ENCODE data around the gene F10. TPM values are rescaled to one million over a fixed set of nuclear protein-coding genes. Genes with fewer than 3 reads are reported as not detected.

F10 gene
- 3.9 TPM for polyA plus RNA-seq (2013, experiment 1 of 2)
- 3.2 TPM for polyA plus RNA-seq (2013, experiment 2 of 2)

DNA sequence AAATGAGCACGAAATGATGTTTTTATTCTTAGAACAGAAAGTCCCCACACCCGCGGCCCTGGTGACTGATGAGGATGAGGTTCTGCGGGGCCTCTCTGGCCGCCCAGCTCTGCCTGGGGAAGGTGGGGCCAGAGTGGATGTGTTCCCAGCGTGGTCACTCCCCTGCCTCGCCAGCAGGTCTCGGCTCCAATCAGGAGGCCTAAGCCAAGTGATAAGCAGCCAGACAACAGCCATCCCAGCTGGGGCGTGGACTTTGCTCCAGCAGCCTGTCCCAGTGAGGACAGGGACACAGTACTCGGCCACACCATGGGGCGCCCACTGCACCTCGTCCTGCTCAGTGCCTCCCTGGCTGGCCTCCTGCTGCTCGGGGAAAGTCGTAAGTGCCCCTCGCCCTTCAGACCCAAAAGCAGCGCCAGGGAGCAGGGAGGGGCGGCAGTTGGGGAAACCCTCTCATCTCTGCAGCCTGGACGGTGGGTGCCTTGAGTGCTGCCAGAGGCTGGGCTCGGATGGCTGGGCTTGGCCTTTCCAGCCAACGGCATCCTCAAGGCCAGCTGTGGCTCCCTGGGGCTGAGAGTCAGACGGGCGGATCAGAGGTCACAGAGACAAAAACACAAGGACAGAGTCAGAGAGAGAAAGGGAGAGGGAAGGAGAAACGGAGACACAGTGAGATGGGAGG lies at the start of gene F10:
Gene F10 (plus strand): TSS at position 250 of the 676 bp plus-strand sequence. CDS start 57 bp downstream, at position 307.
- Histone ChIP-seq H2BK120ac (ENCODE audit: low read depth, low read length) (peak within 1 kb of the TSS; percentile 13), H3K23ac (ENCODE audit: low read depth, low read length, poor library complexity) (peak within 1 kb of the TSS; percentile 61), H3K4me2 (ENCODE audit: insufficient read depth, low read length, poor library complexity, severe bottlenecking) (no peak within 1 kb of the TSS), H3K14ac (ENCODE audit: low read length) (peak within 1 kb of the TSS; percentile 94), H3K9me3 (replicated peaks in 1 of 2; ENCODE audit: control insufficient read depth in 2 of 2, insufficient read depth in 1 of 2, low read depth in 1 of 2, low read length in 2 of 2) (peaks cover 0 to 4% of the 10 kb centered on the region in 2 donors), H3K9ac (ENCODE audit: low read depth, low read length, poor library complexity) (peak within 1 kb of the TSS; percentile 80), H3K36me3 (replicated peaks in 1 of 2; ENCODE audit: control insufficient read depth in 2 of 2, insufficient read depth in 2 of 2, low read length in 2 of 2) (peaks cover 0 to 2% of the 10 kb centered on the region in 2 donors), H2AFZ (ENCODE audit: low read length) (peak within 1 kb of the TSS; percentile 81), H2AK5ac (ENCODE audit: low read depth, low read length) (peak within 1 kb of the TSS; percentile 83), H3K79me1 (ENCODE audit: low read depth, low read length) (no peaks in the 10 kb centered on the region), H3K4ac (ENCODE audit: low read length) (peak within 1 kb of the TSS; percentile 79), H4K8ac (ENCODE audit: low read depth, low read length) (no peak within 1 kb of the TSS), H3K4me3 (ENCODE audit: low read length in 2 of 2) (peak within 1 kb of the TSS; percentile 22 to 63), H3K27ac (replicated peaks; ENCODE audit: low read length) (no peak within 1 kb of the TSS), H2BK12ac (ENCODE audit: low read length) (peak within 1 kb of the TSS; percentile 87), H3K27me3 (ENCODE audit: control insufficient read depth in 3 of 3, insufficient read depth in 3 of 3, low read depth in 1 of 3, low read length in 3 of 3) (peaks cover 0 to 9% (median 0%) of the 10 kb centered on the region in 3 experiments), H2BK5ac (ENCODE audit: low read length) (no peak within 1 kb of the TSS), H2BK15ac (ENCODE audit: low read length) (peak within 1 kb of the TSS; percentile 35), H3K4me1 (ENCODE audit: control insufficient read depth in 2 of 2, insufficient read depth in 1 of 2, low read depth in 1 of 2, low read length in 2 of 2) (peaks cover 9 to 11% of the 10 kb centered on the region in 2 donors), H4K91ac (ENCODE audit: low read depth, low read length, poor library complexity) (no peak within 1 kb of the TSS), H3K18ac (ENCODE audit: low read length) (peak within 1 kb of the TSS; percentile 87)
- no CpG with 5 or more reads among the region's 23 CpGs for WGBS, 2 donors (ENCODE audit: extremely low coverage in 2 of 2, insufficient read length in 2 of 2, insufficient replicate concordance in 1 of 2)
- no peak for DNase-seq (ENCODE audit: low spot score)

- H3K18ac ChIP-seq (ENCODE audit: low read length): no peak overlapping the region
These were observed 48.7 kb upstream of the F10 start for GRCh38 chr13:113073942-113074341.

DNA sequence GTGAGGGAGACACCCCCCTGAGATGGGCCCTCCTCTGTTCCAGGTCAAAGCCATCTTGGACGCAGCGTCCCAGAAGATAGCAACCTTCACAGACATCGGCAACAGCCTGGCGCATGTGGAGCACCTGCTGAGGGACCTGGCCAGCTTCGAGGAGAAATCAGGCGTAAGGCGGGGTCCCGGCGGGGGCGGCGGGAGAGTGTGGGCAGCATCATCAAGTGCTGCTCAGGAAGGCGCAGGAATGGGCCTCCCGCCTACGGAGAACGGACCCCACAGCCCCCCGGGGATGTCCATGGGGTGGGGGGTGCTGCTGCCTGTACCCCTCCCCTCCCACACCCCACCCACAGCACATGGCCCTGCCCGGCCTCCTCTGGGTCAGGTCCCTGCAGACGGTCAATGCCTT lies 48.2 kb upstream of the F10 start:
- no peak for DNase-seq (ENCODE audit: low spot score)
- Histone ChIP-seq H2AK5ac (ENCODE audit: low read depth, low read length) (no peak overlapping the region), H3K79me1 (ENCODE audit: low read depth, low read length) (peaks cover 9% of the 10 kb centered on the region), H2BK15ac (ENCODE audit: low read length) (no peak overlapping the region), H4K8ac (ENCODE audit: low read depth, low read length) (no peak overlapping the region), H3K9ac (ENCODE audit: low read depth, low read length, poor library complexity) (no peak overlapping the region), H3K4me2 (ENCODE audit: insufficient read depth, low read length, poor library complexity, severe bottlenecking) (no peak overlapping the region), H2AFZ (ENCODE audit: low read length) (no peak overlapping the region), H3K4me3 (ENCODE audit: low read length in 2 of 2) (no peak overlapping the region), H3K27ac (replicated peaks; ENCODE audit: low read length) (no peak overlapping the region), H3K27me3 (ENCODE audit: control insufficient read depth in 3 of 3, insufficient read depth in 3 of 3, low read depth in 1 of 3, low read length in 3 of 3) (no peaks in the 10 kb centered on the region), H3K9me3 (replicated peaks in 1 of 2; ENCODE audit: control insufficient read depth in 2 of 2, insufficient read depth in 1 of 2, low read depth in 1 of 2, low read length in 2 of 2) (peaks cover 0 to 5% of the 10 kb centered on the region in 2 donors), H3K23ac (ENCODE audit: low read depth, low read length, poor library complexity) (no peak overlapping the region), H3K4me1 (ENCODE audit: control insufficient read depth in 2 of 2, insufficient read depth in 1 of 2, low read depth in 1 of 2, low read length in 2 of 2) (peaks cover 2 to 7% of the 10 kb centered on the region in 2 donors), H3K14ac (ENCODE audit: low read length) (no peak overlapping the region), H2BK120ac (ENCODE audit: low read depth, low read length) (no peak overlapping the region), H3K36me3 (replicated peaks in 1 of 2; ENCODE audit: control insufficient read depth in 2 of 2, insufficient read depth in 2 of 2, low read length in 2 of 2) (peaks cover 32 to 43% of the 10 kb centered on the region in 2 donors), H2BK12ac (ENCODE audit: low read length) (no peak overlapping the region), H2BK5ac (ENCODE audit: low read length) (peak overlapping the region; percentile 75), H4K91ac (ENCODE audit: low read depth, low read length, poor library complexity) (no peak overlapping the region), H3K4ac (ENCODE audit: low read length) (no peak overlapping the region), H3K18ac (ENCODE audit: low read length) (peak overlapping the region; percentile 17)
- no CpG with 5 or more reads among the region's 18 CpGs for WGBS, 2 donors (ENCODE audit: extremely low coverage in 2 of 2, insufficient read length in 2 of 2, insufficient replicate concordance in 1 of 2)

More at GRCh38 chr13:113073942-113074341, 48.7 kb upstream of the F10 start:
- Histone ChIP-seq H2BK5ac (ENCODE audit: low read length) (no peak overlapping the region), H3K79me1 (ENCODE audit: low read depth, low read length) (peaks cover 8% of the 10 kb centered on the region), H3K14ac (ENCODE audit: low read length) (no peak overlapping the region), H3K9ac (ENCODE audit: low read depth, low read length, poor library complexity) (no peak overlapping the region), H3K4me1 (ENCODE audit: control insufficient read depth in 2 of 2, insufficient read depth in 1 of 2, low read depth in 1 of 2, low read length in 2 of 2) (peaks cover 2 to 7% of the 10 kb centered on the region in 2 donors), H3K9me3 (replicated peaks in 1 of 2; ENCODE audit: control insufficient read depth in 2 of 2, insufficient read depth in 1 of 2, low read depth in 1 of 2, low read length in 2 of 2) (peaks cover 0 to 5% of the 10 kb centered on the region in 2 donors), H3K27me3 (ENCODE audit: control insufficient read depth in 3 of 3, insufficient read depth in 3 of 3, low read depth in 1 of 3, low read length in 3 of 3) (no peaks in the 10 kb centered on the region), H2BK12ac (ENCODE audit: low read length) (no peak overlapping the region), H3K27ac (replicated peaks; ENCODE audit: low read length) (no peak overlapping the region), H2AFZ (ENCODE audit: low read length) (no peak overlapping the region), H2BK15ac (ENCODE audit: low read length) (no peak overlapping the region), H3K4me2 (ENCODE audit: insufficient read depth, low read length, poor library complexity, severe bottlenecking) (no peak overlapping the region), H4K8ac (ENCODE audit: low read depth, low read length) (no peak overlapping the region), H3K36me3 (replicated peaks in 1 of 2; ENCODE audit: control insufficient read depth in 2 of 2, insufficient read depth in 2 of 2, low read length in 2 of 2) (peaks cover 30 to 41% of the 10 kb centered on the region in 2 donors), H4K91ac (ENCODE audit: low read depth, low read length, poor library complexity) (no peak overlapping the region), H3K23ac (ENCODE audit: low read depth, low read length, poor library complexity) (no peak overlapping the region), H3K4ac (ENCODE audit: low read length) (no peak overlapping the region), H2AK5ac (ENCODE audit: low read depth, low read length) (no peak overlapping the region), H2BK120ac (ENCODE audit: low read depth, low read length) (no peak overlapping the region), H3K4me3 (ENCODE audit: low read length in 2 of 2) (no peak overlapping the region)
- no peak for DNase-seq (ENCODE audit: low spot score)
- WGBS, 2 donors (ENCODE audit: extremely low coverage in 2 of 2, insufficient read length in 2 of 2, insufficient replicate concordance in 1 of 2): no CpG with 5 or more reads among the region's 11 CpGs

GRCh38 chr13:113074876-113075275 lies 47.7 kb upstream of the F10 start:
- H3K4me3 ChIP-seq (ENCODE audit: low read length in 2 of 2): no peak overlapping the region
- no peak overlapping the region for H2BK15ac ChIP-seq (ENCODE audit: low read length)
- no CpG with 5 or more reads among the region's 22 CpGs for WGBS, 2 donors (ENCODE audit: extremely low coverage in 2 of 2, insufficient read length in 2 of 2, insufficient replicate concordance in 1 of 2)
- no peak overlapping the region for H3K27ac ChIP-seq (replicated peaks; ENCODE audit: low read length)
- no peak for DNase-seq (ENCODE audit: low spot score)
- H3K18ac ChIP-seq (ENCODE audit: low read length): no peak overlapping the region
- peaks cover 2 to 7% of the 10 kb centered on the region in 2 donors for H3K4me1 ChIP-seq (ENCODE audit: control insufficient read depth in 2 of 2, insufficient read depth in 1 of 2, low read depth in 1 of 2, low read length in 2 of 2)
- H3K9me3 ChIP-seq (replicated peaks in 1 of 2; ENCODE audit: control insufficient read depth in 2 of 2, insufficient read depth in 1 of 2, low read depth in 1 of 2, low read length in 2 of 2): peaks cover 0 to 5% of the 10 kb centered on the region in 2 donors
- no peak overlapping the region for H4K91ac ChIP-seq (ENCODE audit: low read depth, low read length, poor library complexity)
- no peak overlapping the region for H3K4ac ChIP-seq (ENCODE audit: low read length)
- H2BK12ac ChIP-seq (ENCODE audit: low read length): no peak overlapping the region
- H3K27me3 ChIP-seq (ENCODE audit: control insufficient read depth in 3 of 3, insufficient read depth in 3 of 3, low read depth in 1 of 3, low read length in 3 of 3): no peaks in the 10 kb centered on the region
- H2BK5ac ChIP-seq (ENCODE audit: low read length): peak overlapping the region; percentile 75
- H3K23ac ChIP-seq (ENCODE audit: low read depth, low read length, poor library complexity): peak overlapping the region; percentile 55
- H3K79me1 ChIP-seq (ENCODE audit: low read depth, low read length): peaks cover 6% of the 10 kb centered on the region
- H2BK120ac ChIP-seq (ENCODE audit: low read depth, low read length): no peak overlapping the region
- H3K4me2 ChIP-seq (ENCODE audit: insufficient read depth, low read length, poor library complexity, severe bottlenecking): no peak overlapping the region
- peaks cover 35 to 43% of the 10 kb centered on the region in 2 donors for H3K36me3 ChIP-seq (replicated peaks in 1 of 2; ENCODE audit: control insufficient read depth in 2 of 2, insufficient read depth in 2 of 2, low read length in 2 of 2)
- no peak overlapping the region for H2AK5ac ChIP-seq (ENCODE audit: low read depth, low read length)
- H3K14ac ChIP-seq (ENCODE audit: low read length): no peak overlapping the region
- H3K9ac ChIP-seq (ENCODE audit: low read depth, low read length, poor library complexity): no peak overlapping the region
- no peak overlapping the region for H2AFZ ChIP-seq (ENCODE audit: low read length)
- no peak overlapping the region for H4K8ac ChIP-seq (ENCODE audit: low read depth, low read length)
